Measurements from ENCODE around the gene ATP13A1. TPM values are rescaled to one million over a fixed set of nuclear protein-coding genes. Genes with fewer than 3 reads are reported as not detected.

The ATP13A1 gene
- total RNA-seq, 2 experiments from 2014 or later: 84.8 to 87.6 TPM

DNA sequence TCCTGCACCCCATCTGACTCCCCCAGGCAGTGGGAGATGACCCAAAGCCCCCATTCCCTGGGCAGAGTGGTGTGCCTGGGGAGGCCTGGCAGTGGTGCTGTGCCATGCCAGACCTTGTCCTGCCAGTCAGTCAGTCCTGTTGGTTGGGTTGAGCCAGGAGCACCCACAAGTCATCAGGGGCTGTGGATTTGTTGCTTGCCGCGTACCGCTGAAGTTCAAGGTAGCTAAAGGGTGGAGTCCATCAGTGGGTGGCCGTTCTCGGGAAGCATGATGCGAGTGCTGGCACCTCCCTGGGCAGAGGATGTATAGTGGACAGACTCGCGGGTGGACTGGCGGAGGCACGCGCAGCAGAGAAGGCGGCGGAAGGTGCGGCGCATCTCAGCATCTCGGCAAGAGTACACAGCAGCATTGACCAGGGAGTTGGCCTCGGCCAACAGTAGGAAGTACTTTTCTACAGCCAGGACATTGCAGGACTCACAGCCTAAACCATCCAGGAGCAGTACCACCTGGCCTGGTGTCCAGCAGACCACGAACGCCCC is 39.4 kb downstream of the ATP13A1 start:
- Histone ChIP-seq H3K36me3 (ENCODE audit: insufficient read depth, low read length) (peaks cover 17% of the 10 kb centered on the region), H3K27ac (ENCODE audit: low read depth in 1 of 2, low read length in 2 of 2) (no peak overlapping the region), H3K9me3 (ENCODE audit: control insufficient read depth in 1 of 2, insufficient read depth in 1 of 2, low read length in 2 of 2) (no peaks in the 10 kb centered on the region), H3K4me1 (ENCODE audit: insufficient read depth, low read length) (peaks cover 42% of the 10 kb centered on the region), H3K27me3 (ENCODE audit: control insufficient read depth in 1 of 2, insufficient read depth in 2 of 2, low read length in 2 of 2) (no peaks in the 10 kb centered on the region), H3K4me3 (ENCODE audit: low read length) (no peak overlapping the region)
- intact Hi-C loops (cut with DNase I, micrococcal nuclease): no loop called here
- Mint-ChIP-seq H3K4me3 (peak overlapping the region; percentile 18), H3K27me3 (no peaks in the 10 kb centered on the region), H3K36me3 (ENCODE audit: low read depth) (peaks cover 39% of the 10 kb centered on the region), H3K4me1 (ENCODE audit: low read depth) (peaks cover 34% of the 10 kb centered on the region), H3K27ac (no peak overlapping the region), H3K9me3 (no peaks in the 10 kb centered on the region)
- ATAC-seq (ENCODE audit: poor library complexity) (no peak), DNase-seq (peak in 1 of 14 experiments; percentile 19)
- ChIA-PET POLR2A (interaction anchor here (0.7 kb wide), 1 partner anchor 10 kb away, joined by 3 read pairs; no protein-coding TSS in a partner anchor), CTCF (interaction anchor here (1.0 kb wide), 1 partner anchor 92 kb away, joined by 4 read pairs; no protein-coding TSS in a partner anchor)
- no peak for TF ChIP-seq CTCF (IDR thresholded peaks at IDR 0.05)

DNA sequence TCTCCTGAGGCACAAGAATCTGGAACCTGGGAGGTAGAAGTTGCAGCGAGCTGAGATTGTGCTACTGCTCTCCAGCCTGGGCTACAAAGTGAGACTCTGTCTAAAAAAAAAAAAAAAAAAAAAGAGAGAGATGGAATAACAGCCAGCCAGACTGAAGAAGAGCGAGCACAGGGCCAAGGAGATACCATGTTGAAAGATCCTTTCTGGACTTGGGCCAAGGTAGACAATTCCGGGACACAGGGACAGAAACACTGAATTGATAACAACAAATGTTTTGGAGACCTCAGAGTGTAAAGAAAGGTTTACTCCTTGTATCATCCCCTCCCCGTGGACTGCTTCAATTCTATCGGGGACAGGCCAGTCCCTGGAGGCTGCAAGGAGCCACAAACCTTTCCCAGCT is 40.1 kb downstream of the ATP13A1 start:
- H3K27ac ChIP-seq (ENCODE audit: low read depth in 1 of 2, low read length in 2 of 2): no peak overlapping the region
- H3K9me3 Mint-ChIP-seq: no peaks in the 10 kb centered on the region
- H3K4me1 ChIP-seq (ENCODE audit: insufficient read depth, low read length): peaks cover 41% of the 10 kb centered on the region
- ChIA-PET POLR2A (interaction anchor here (0.9 kb wide), 1 partner anchor 21 kb away, joined by 3 read pairs; no protein-coding TSS in a partner anchor), CTCF (interaction anchor here (1.0 kb wide), 1 partner anchor 91 kb away, joined by 4 read pairs; no protein-coding TSS in a partner anchor)
- no peaks in the 10 kb centered on the region for H3K27me3 Mint-ChIP-seq
- TF ChIP-seq CTCF (IDR thresholded peaks at IDR 0.05): no peak
- ATAC-seq (ENCODE audit: poor library complexity) (no peak), DNase-seq (no peak)
- no peaks in the 10 kb centered on the region for H3K27me3 ChIP-seq (ENCODE audit: control insufficient read depth in 1 of 2, insufficient read depth in 2 of 2, low read length in 2 of 2)
- H3K4me1 Mint-ChIP-seq (ENCODE audit: low read depth): peaks cover 35% of the 10 kb centered on the region
- peak overlapping the region; percentile 4 for H3K4me3 Mint-ChIP-seq
- H3K36me3 ChIP-seq (ENCODE audit: insufficient read depth, low read length): peaks cover 17% of the 10 kb centered on the region
- intact Hi-C loops (cut with DNase I, micrococcal nuclease): no loop called here
- no peak overlapping the region for H3K4me3 ChIP-seq (ENCODE audit: low read length)
- no peaks in the 10 kb centered on the region for H3K9me3 ChIP-seq (ENCODE audit: control insufficient read depth in 1 of 2, insufficient read depth in 1 of 2, low read length in 2 of 2)
- peaks cover 39% of the 10 kb centered on the region for H3K36me3 Mint-ChIP-seq (ENCODE audit: low read depth)
- H3K27ac Mint-ChIP-seq: no peak overlapping the region

GRCh38 chr19:19619849-19620210 is 43.6 kb downstream of the ATP13A1 start:
- peaks cover 31% of the 10 kb centered on the region for H3K36me3 Mint-ChIP-seq (ENCODE audit: low read depth)
- H3K27ac Mint-ChIP-seq: no peak overlapping the region
- no peaks in the 10 kb centered on the region for H3K9me3 Mint-ChIP-seq
- peaks cover 48% of the 10 kb centered on the region for H3K4me1 Mint-ChIP-seq (ENCODE audit: low read depth)
- TF ChIP-seq CTCF (IDR thresholded peaks at IDR 0.05): no peak
- intact Hi-C loops (cut with DNase I, micrococcal nuclease): loop anchor here in 1 of 2 experiments (5.0 kb wide), 1 partner anchor 43 kb away; no protein-coding TSS in a partner anchor
- Histone ChIP-seq H3K4me3 (ENCODE audit: low read length) (no peak overlapping the region), H3K9me3 (ENCODE audit: control insufficient read depth in 1 of 2, insufficient read depth in 1 of 2, low read length in 2 of 2) (no peaks in the 10 kb centered on the region), H3K27me3 (ENCODE audit: control insufficient read depth in 1 of 2, insufficient read depth in 2 of 2, low read length in 2 of 2) (no peaks in the 10 kb centered on the region), H3K4me1 (ENCODE audit: insufficient read depth, low read length) (peaks cover 56% of the 10 kb centered on the region), H3K36me3 (ENCODE audit: insufficient read depth, low read length) (peaks cover 12% of the 10 kb centered on the region), H3K27ac (ENCODE audit: low read depth in 1 of 2, low read length in 2 of 2) (no peak overlapping the region)
- no peak for ATAC-seq (ENCODE audit: poor library complexity)
- CTCF ChIA-PET: interaction anchor here (1.2 to 2.0 kb wide), 2 partner anchors 9 to 88 kb away, joined by 3 to 5 read pairs; no protein-coding TSS in a partner anchor
- H3K27me3 Mint-ChIP-seq: no peaks in the 10 kb centered on the region
- no peak for DNase-seq
- POLR2A ChIA-PET: interaction anchor here (0.8 kb wide), 1 partner anchor 13 kb away, joined by 3 read pairs; no protein-coding TSS in a partner anchor
- H3K4me3 Mint-ChIP-seq: peak overlapping the region; percentile 34
